Osteoblast (primary cell): Measurements from ENCODE around the gene PRSS36. TPM values are rescaled to one million over a fixed set of nuclear protein-coding genes. Genes with fewer than 3 reads are reported as not detected.

ENCODE experiments used
- DNase-seq: peaks from one replicate; pipeline ENCODE4 v3.0.0; 2011; ENCODE audit warnings: low spot score, mixed read lengths; ENCODE audit not compliant: insufficient read length; ENCODE audit errors: missing footprints
- H2AFZ ChIP-seq: 2 replicates; pipeline ENCODE4 v1.6.0; 2011; ENCODE audit warnings: mild to moderate bottlenecking, low read length
- H3K27ac ChIP-seq: 2 replicates; pipeline ENCODE4 v1.5.1; 2011; ENCODE audit warnings: mild to moderate bottlenecking, low read depth, low read length, moderate library complexity
- H3K27me3 ChIP-seq: 2 replicates; pipeline ENCODE4 v1.6.0; 2012; ENCODE audit warnings: mild to moderate bottlenecking, control low read depth, inconsistent platforms, low read length, moderate library complexity; ENCODE audit not compliant: insufficient read depth
- H3K36me3 ChIP-seq: 2 replicates; pipeline ENCODE4 v1.5.1; 2011; ENCODE audit warnings: mild to moderate bottlenecking, low read length, control low read depth, moderate library complexity; ENCODE audit not compliant: insufficient read depth
- H3K4me1 ChIP-seq: 2 replicates; pipeline ENCODE4 v1.5.1; 2011; ENCODE audit warnings: mild to moderate bottlenecking, low read length, control low read depth, moderate library complexity; ENCODE audit not compliant: insufficient read depth
- H3K4me2 ChIP-seq: 2 replicates; pipeline ENCODE4 v1.6.0; 2011; ENCODE audit warnings: mild to moderate bottlenecking, low read length; ENCODE audit not compliant: insufficient read depth
- H3K4me3 ChIP-seq: fragments of 200-600 bp; sonication (generic); 3 replicates; pipeline ENCODE4 v1.5.1; 2012; ENCODE audit warnings: mild to moderate bottlenecking, low read length, inconsistent platforms; ENCODE audit not compliant: insufficient read depth
- H3K79me2 ChIP-seq: 2 replicates; pipeline ENCODE4 v1.6.0; 2012; ENCODE audit warnings: mild to moderate bottlenecking, low read length, control low read depth, inconsistent platforms; ENCODE audit not compliant: insufficient read depth
- H3K9me3 ChIP-seq: 2 replicates; pipeline ENCODE4 v1.5.1; 2011; ENCODE audit warnings: low read depth, low read length, control low read depth
- H4K20me1 ChIP-seq: 2 replicates; pipeline ENCODE4 v1.6.0; 2012; ENCODE audit warnings: mild to moderate bottlenecking, low read length, control low read depth; ENCODE audit not compliant: insufficient read depth
- total RNA-seq: library from RNA; depleted of rRNA; stranded (reverse); fragments of >200 nt; gene quantifications from 2 replicates; pipeline ENCODE4 v1.2.3, GENCODE V29; 2012
- TF ChIP-seq, protein P1 (sequence below): IDR thresholded peaks from 2 replicates; pipeline ENCODE4 v1.5.1; 2011; ENCODE audit warnings: mild to moderate bottlenecking, low read depth, low read length, moderate library complexity; ENCODE audit errors: extremely low read depth

The PRSS36 gene
- total RNA-seq, 1 donor, result not detected

DNA sequence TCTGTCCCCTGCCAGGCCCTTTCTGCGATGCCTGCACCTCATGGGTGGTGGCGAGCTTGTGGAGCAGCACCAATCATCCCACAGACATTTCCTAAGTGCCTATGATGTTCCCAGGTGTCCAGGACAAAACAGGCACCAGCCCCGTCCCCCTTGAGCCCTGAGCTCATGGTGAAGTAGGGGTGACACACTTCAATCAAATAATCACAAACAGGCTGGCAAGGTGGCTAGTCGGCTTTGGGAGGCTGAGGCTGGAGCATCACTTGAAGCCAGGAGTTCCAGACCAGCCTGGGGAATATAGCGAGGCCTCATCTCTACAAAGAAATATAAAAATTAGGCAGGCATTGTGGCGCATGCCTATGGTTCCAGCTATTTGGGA lies 13.6 kb downstream of the PRSS36 start:
- H2AFZ ChIP-seq, result no peak overlapping the region
- no peaks in the 10 kb centered on the region for H3K9me3 ChIP-seq
- TF ChIP-seq, protein P1, sequence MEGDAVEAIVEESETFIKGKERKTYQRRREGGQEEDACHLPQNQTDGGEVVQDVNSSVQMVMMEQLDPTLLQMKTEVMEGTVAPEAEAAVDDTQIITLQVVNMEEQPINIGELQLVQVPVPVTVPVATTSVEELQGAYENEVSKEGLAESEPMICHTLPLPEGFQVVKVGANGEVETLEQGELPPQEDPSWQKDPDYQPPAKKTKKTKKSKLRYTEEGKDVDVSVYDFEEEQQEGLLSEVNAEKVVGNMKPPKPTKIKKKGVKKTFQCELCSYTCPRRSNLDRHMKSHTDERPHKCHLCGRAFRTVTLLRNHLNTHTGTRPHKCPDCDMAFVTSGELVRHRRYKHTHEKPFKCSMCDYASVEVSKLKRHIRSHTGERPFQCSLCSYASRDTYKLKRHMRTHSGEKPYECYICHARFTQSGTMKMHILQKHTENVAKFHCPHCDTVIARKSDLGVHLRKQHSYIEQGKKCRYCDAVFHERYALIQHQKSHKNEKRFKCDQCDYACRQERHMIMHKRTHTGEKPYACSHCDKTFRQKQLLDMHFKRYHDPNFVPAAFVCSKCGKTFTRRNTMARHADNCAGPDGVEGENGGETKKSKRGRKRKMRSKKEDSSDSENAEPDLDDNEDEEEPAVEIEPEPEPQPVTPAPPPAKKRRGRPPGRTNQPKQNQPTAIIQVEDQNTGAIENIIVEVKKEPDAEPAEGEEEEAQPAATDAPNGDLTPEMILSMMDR, result no peak
- H3K27ac ChIP-seq, result no peak overlapping the region
- H3K36me3 ChIP-seq, result no peaks in the 10 kb centered on the region
- peak; percentile 57 for DNase-seq
- H4K20me1 ChIP-seq, result no peaks in the 10 kb centered on the region
- H3K27me3 ChIP-seq, result peaks cover 4% of the 10 kb centered on the region
- H3K4me1 ChIP-seq, result peaks cover 11% of the 10 kb centered on the region
- H3K4me2 ChIP-seq, result no peak overlapping the region
- no peak overlapping the region for H3K4me3 ChIP-seq
- no peaks in the 10 kb centered on the region for H3K79me2 ChIP-seq

DNA sequence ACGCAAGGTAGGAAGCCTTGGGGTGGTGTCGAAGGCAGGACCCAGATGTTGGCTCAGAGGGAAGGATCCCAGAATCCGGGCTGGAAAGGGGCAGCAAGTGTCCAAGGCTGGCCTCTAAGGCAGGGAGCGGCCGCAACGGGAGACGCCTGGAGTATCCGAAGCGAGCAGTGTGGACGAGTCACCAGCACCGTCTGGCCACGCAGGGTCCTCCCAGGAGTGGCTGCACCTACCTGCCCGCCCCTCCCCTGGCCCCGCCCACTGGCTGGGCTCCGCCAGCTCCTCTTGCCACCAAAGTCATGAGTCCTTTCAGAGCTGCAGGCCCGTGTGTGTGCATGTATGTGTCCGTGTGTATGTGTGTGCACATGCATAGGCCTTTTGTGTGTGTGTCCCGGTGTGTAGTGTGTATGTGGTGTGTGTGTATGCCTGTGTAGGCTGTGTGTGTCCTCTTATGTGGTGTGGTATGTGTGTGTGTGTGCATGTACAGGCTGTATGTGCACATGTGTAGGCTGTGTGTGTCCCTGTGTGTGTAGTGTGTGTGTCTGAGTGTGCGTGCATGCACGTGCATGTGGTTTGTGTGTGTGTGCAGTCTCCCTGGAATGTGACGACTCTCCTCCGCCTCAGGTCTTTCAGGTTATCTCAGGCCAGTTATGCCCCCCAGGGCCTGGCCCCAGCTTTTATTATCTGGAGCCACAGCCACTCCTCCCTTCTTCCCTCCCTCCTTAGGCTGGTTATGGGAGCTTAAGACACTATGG lies 14.2 kb downstream of the PRSS36 start, which contains the start of gene PRSS8:
Gene PRSS8, minus strand, starts transcription at position 193 of the 752 bp plus-strand sequence. CDS start 229 bp downstream, outside the sequence.
- no peak within 1 kb of the TSS for H3K4me3 ChIP-seq
- no peak within 1 kb of the TSS for H2AFZ ChIP-seq
- peak; percentile 85 for DNase-seq
- H4K20me1 ChIP-seq, result no peaks in the 10 kb centered on the region
- H3K9me3 ChIP-seq, result no peaks in the 10 kb centered on the region
- H3K79me2 ChIP-seq, result no peaks in the 10 kb centered on the region
- no peak within 1 kb of the TSS for H3K27ac ChIP-seq
- peaks cover 10% of the 10 kb centered on the region for H3K4me1 ChIP-seq
- TF ChIP-seq, protein P1, result no peak
- peaks cover 4% of the 10 kb centered on the region for H3K27me3 ChIP-seq
- H3K4me2 ChIP-seq, result no peak within 1 kb of the TSS
- no peaks in the 10 kb centered on the region for H3K36me3 ChIP-seq

DNA sequence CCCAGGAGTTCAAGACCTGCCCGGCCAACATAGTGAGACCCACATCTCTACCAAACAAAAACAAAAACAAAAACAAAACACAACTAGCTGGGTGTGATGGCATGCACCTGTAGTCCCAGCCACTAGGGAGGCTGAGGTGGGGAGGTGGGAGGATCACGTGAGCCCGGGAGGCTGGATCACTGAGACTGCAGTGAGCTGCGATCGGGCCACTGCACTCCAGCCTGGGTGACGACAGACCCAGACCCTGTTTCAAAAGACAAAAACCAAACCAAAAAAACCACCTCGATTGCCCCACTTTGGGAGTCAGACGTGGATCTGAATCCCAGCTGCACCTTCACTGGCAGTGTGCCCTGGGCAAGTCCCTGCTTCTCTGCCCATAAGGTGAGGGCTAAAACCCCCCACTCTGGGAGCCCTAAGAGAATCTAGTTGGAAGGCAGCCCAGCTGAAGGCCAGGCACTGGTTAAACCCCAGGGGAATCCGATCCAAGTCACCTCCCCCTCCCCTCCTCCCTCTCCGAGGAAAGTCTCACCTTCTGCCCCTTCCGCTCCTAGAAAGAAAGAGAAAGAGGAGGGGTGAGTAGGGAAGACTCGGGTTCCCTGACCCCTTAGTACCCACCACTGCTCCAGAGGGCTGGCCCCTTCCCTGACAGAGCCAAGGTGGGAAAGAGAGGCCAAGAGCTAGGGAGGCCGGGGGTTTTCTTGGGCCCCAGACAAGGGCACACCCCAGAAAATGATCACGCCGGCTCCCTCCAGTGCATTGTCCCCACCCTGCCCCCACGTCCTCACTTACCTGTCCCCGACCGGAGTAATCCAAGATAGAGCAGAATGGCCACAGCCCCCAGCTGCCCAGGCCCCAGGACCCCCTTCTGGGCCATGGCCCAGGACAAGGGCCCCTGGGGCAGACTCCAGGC lies 15.0 kb downstream of the PRSS36 start:
- H3K79me2 ChIP-seq, result no peaks in the 10 kb centered on the region
- TF ChIP-seq, protein P1, result no peak
- H3K36me3 ChIP-seq, result no peaks in the 10 kb centered on the region
- no peaks in the 10 kb centered on the region for H4K20me1 ChIP-seq
- peak; percentile 77 for DNase-seq
- H3K4me2 ChIP-seq, result no peak overlapping the region
- peaks cover 4% of the 10 kb centered on the region for H3K27me3 ChIP-seq
- no peaks in the 10 kb centered on the region for H3K9me3 ChIP-seq
- no peak overlapping the region for H2AFZ ChIP-seq
- H3K27ac ChIP-seq, result no peak overlapping the region
- H3K4me3 ChIP-seq, result no peak overlapping the region
- peaks cover 10% of the 10 kb centered on the region for H3K4me1 ChIP-seq
